NCI-H1930 (cell line): ENCODE data around the gene THBS1.

ENCODE experiments used
- DNase-seq, 2 experiments: peaks; one replicate each; lab custom pipeline; 2025; lab: John Stamatoyannopoulos, UW

The THBS1 gene

DNA sequence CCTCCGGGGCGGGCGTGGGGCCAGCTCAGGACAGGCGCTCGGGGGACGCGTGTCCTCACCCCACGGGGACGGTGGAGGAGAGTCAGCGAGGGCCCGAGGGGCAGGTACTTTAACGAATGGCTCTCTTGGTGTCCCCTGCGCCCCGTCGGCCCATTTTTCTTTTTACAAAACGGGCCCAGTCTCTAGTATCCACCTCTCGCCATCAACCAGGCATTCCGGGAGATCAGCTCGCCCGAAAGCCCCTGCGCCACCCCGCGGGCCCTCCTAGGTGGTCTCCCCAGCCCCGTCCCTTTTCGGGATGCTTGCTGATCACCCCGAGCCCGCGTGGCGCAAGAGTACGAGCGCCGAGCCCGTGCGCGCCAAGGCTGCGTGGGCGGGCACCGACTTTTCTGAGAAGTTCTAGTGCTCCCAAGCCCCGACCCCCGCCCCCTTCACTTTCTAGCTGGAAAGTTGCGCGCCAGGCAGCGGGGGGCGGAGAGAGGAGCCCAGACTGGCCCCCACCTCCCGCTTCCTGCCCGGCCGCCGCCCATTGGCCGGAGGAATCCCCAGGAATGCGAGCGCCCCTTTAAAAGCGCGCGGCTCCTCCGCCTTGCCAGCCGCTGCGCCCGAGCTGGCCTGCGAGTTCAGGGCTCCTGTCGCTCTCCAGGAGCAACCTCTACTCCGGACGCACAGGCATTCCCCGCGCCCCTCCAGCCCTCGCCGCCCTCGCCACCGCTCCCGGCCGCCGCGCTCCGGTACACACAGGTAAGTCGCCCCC lies at the start of gene THBS1:
Gene THBS1 (plus strand): TSS at position 595 of the 757 bp plus-strand sequence. CDS start 779 bp downstream, outside the sequence.
- DNase-seq: no peak

DNA sequence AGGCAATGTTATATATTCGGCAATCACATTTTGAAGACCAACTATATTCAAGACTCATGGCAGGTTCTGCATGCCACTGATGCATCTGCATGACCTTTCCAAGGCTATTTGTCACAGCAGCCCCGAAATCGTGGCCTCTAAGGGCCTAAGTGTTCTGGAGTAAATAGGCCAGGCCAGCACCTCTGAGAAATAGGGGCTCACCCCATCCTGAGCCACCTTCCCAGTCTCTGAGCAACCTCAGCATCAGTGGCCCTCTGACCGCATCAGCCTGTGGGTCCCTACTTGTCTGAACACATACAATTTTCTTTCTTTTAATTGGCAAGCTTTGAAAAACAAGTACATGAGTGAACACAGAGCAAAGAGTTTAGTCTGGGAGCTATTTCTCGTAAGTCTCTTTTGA lies 45.9 kb upstream of the THBS1 start:
- DNase-seq: no peak

DNA sequence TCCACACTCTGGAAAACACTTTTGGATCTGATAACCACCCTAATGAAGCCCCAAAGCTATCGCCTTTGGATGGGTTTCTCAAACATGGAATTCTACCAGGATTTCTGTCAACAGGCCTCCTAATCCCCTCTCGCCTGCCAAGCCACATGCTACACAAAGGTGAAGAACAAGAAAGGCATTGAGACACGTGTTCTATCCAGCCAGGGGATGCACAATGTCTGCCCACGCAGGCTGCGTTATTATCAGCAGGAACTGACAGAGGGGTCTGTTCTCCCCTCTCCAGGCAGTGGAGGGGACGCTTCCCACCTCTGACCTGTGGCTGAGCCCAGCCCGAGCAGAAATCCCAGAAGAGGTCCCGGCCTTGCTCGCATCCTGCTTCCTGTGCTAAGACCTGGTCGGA lies 45.4 kb upstream of the THBS1 start:
- no peak for DNase-seq

DNA sequence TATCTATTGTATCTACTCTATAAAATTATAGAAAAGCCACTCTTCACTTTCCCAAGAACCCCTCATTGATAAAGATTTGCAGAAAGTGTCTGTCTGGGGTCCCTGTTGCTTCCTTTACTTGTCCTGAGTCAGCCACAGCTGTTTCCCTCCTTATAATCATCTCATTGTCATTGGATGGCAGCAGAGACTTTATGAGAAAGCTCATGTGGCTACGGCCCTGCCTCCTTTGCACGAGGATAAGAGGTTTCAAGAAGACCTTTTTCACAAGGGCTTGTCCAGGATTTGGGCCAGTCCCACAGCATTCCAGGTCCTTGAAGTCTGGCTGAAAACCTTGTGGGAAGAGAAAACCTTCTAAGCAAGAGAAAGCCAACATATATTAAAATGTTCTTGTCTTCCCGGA lies 41.9 kb upstream of the THBS1 start:
- DNase-seq: no peak

DNA sequence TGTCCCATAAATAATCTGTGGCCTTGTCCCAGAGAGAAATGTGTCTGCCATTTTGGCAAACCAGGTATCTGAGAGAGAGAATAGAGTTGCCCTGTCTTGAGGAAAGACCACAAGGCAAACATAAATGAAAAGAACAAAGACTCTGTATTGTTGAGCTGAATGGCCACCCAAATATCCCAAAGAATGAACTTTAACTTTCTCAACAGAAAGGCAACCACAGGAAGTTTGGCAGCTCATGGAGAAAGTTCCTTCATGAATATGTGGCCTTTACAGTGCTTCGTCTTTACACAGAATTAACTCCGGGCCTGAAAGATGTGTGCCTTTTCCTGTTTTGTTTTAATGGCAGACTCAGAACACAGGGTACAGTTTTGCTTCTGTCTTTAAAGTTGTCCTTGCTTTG lies 41.4 kb upstream of the THBS1 start:
- DNase-seq: no peak

DNA sequence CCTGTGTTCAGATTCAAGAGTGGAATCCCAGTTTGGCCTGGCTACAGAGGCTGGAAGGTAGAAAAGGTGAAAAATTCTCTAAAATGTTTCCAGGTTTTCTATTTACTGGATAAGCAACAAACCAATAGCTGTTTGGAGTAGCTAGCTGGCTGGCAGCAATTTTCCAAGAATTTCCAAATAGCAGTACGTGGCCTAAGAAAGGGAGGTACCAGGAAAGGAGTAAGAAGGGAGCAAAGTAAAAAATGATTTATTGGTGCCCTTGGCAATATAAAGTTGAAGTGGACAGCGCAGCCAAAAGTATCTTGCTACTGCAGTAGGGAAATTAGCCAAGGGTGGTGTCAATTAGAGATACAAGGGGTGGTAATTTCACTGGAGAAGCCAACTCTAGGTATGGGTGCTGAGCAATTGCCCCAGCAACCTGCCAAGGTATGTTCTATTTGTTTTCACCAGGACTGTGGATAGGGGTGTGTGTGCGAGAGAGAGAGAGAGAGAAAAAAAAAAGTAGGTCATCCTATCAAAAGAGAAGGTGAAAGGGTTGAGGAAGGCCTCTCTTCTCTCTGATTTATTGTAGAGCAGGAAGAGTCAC lies 40.8 kb upstream of the THBS1 start:
- no peak for DNase-seq

DNA sequence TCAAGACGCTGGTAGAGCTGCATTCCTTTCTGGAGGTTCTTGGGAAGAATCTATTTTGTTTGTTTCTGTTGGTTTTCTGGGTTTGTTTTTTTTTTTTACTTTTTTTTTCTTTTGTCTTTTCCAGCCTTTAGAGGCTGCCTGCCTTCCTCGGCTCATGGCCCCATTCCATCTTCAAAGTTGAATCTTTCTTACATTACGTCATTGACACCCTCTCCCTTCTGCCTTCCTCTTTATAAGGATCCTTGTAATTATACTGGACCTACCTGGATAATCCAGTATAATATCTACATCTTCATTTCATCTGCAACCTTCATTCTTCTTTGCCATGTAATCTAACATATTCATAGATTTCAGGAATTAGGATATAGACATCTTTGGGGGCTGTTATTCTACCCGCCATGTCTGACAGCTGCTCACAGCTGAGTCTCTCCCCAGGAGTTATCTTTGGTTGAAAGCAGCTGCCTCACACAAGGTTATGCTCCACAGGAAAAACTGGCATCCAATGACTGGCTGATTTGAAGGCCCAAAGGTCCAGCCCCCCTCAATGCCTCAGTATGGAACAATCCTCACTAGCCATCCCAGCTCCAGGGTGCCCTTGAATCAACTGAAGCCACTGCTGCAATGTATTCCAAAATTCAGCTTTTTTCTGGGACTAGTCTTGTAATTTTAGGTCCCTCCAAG lies 38.4 kb upstream of the THBS1 start:
- no peak for DNase-seq

DNA sequence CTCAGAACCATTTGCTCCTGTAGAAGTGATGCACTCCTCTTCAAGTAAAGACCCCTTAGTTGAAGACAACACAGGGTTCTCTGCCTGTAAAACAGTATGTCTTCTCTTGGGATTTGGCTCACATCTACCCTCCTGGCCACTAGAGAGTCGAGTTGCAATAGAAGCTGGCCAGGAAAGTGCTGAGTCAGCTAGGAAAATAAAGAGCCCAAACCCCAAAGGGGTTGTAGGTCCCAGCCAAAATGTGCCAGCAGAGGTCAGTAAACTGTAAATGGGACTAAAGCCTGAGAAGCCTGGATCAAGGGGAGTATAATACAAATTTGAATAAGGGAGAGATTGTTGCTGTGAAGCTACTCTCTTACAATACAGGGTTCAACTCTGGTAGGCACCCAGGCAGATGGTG lies 37.2 kb upstream of the THBS1 start:
- DNase-seq: no peak

DNA sequence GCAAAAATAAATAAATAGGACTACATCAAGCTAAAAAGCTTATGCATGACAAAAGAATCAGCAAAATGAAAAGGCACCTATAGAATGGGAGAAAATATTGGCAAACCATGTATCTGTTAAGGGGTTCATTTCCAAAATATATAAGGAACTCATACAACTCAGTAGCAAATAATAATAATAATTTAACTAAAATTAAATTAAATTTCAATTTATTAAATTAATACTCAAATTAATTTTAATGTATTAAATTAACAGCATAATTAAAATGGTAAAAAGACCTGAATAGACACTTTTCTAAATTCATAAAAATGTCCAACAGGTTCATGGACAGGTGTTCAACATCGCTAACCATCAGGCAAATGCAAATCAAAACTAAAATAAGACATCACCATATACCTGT lies 34.0 kb upstream of the THBS1 start:
- no peak for DNase-seq

DNA sequence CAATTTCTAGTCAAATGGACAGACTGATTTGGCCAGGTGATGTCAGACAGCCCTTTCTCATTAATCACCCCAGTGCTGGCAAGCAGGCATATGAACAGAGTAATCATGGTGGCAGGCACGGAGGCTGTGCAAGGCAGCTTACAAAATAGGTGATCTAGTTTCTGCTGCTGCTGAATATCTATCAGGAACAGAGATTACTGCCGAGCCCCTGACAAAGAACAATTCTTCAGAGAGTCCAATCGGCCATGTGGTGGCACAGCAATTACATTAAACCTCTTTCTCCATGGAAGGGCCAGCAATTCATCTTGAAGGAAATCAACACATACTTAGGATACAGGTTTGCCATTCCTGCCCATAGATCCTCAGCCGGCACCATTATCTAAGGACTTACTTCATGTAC lies 32.3 kb upstream of the THBS1 start:
- no peak for DNase-seq

DNA sequence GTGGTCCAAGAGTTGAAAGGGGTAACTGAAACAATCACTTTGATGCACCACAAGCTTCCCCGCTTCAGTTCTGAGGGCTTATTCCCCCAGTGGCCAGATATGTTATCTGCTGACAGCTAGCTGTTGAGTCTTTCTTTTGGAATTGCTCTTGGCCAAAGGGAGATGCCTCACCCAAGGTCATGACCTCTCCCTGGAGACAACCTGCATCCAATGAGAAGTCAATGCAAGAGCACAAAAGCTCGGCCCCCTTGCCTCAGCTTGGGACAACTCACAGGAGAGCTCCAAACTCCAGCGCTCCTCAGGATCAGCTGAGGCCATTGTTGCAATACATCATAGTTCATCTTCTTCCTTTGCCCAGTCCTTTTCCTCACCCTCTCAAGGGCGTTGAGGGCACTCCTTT lies 31.0 kb upstream of the THBS1 start:
- DNase-seq: no peak

DNA sequence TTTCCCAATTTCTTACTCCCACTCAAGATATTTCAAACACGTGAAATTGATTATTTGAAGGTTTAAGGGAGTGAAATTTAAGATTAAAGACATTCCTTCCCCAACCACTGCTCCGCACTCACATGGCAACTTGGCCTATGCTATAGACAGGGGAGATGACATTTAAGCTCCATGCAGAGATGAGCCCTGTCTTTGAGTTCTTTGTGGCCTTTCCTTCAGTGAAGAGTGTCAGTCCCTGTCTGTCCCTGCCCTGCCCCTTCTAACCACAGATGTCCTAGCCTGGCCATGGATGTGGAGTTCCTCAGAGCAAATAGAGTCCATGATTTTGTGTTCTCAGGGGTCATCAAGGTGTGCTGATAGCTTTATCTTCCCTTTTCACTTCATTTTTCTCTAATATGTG lies 29.4 kb upstream of the THBS1 start:
- DNase-seq: no peak

DNA sequence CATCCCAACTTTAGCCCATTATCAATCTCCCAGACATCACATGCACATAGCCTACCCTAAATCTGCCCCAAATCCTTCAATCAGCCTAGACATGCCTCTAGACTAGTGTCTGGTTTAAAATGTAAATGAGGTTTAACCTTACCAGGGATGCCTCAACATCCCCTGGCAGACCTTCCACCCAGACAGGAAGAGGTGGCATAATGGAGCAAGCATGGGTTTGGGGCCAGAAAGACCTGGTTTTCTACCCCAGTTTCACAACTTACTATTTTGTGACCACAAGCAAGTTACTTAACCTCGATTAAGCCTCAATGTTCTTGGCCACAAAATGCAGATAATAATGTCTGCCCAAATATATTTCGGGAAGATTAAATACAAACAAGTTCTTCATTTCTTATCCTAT lies 28.3 kb upstream of the THBS1 start:
- no peak for DNase-seq

DNA sequence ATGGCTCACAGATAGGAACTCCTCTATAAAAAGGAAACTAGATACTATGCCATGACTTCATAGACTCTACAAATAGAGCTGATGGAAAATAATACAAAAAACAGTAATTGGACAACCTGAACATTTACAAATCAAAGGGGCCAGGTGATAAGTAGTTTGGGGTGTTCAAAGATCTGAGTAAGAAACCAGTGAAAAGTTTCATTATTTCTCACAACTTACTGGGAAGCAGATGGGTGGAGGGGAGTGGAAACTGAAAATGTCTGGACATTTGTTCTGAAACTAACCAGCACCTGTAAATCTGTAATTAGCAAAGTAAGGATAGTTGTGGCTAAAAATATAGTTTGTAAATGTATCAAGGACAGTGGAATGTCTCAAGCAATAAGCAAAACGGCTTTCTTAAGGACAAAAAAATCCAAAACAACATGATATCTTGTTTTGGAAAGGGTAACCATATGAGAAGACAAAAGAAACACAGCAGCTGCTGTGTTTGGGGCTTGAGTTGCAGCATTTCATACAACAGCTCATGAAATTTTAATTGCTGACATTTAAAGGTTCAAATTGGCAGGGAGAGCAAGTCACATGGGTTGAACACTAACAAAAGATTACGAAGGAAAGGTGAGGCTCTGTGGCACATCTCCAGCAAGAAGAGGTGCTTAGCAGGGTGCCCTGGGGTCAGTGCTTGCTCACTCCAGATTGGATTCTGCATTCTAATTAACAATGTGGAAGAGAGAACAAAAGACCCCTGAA lies 26.8 kb upstream of the THBS1 start:
- no peak for DNase-seq

DNA sequence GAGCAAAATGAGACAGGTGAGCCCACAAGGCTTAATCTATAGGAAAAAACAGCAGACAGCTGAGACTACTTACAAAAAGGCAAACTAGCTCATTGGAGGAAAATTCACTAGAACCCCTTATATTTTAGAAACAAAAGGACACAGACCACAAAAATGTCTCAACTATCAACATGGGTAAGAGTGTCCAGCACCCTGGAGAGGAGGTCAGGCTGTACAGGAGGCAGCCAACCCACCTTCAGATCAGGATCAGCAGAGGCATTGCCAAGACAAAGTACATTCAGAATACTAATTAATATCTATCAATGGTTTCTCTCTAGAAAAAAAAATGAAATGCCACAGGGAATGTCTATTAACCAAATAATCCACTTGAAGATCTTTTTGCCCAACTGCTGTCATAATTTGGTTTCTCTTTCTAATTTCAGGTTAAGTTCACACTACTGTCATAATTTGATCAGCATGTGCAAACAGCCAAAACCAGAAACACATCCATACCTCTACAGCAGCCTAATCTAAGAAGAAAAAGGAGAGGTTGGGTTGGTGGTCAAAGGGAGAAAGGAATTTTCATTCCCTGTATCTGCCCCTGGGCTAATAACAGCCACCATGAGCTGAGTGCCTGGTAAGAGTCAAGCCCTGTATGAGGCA lies 26.0 kb upstream of the THBS1 start:
- DNase-seq: no peak

DNA sequence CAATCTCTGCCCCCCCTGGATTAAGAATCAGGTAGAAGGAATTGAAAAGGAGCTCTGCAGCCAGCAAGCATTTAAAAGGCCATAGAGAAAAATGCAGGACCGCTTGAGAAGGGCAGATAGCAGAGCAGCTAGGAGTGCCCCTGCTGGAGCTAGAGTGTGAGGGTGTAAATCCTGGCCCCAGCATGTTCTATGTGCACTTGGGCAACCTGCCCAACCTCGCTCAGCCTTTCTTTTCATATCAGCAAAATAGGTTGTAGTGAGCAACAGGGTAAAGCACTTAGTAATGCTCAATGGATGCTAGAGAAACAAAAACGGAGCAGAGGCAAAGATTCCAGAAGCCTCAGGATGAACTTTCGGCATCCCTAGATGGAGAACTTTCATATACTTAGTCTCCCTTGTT lies 25.0 kb upstream of the THBS1 start:
- DNase-seq: no peak

DNA sequence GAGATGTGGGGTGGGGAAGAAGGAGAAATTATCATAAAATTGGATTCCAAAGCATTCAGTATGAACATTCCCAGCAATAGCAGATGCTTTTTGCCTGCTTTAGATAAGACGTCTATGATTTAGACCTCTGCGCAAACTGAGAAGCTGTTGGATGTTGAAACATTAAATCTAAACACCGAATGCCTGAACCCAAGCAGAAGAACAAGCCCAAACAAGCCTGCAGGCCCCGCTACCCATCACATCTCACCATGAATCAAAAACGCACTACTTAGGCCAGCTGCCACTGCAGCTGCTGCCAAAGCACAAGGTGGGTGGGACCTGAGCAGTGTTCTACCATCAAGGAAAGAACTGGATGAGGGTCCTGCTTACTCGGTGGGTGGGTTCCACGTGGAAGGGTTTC lies 24.4 kb upstream of the THBS1 start:
- DNase-seq: no peak

DNA sequence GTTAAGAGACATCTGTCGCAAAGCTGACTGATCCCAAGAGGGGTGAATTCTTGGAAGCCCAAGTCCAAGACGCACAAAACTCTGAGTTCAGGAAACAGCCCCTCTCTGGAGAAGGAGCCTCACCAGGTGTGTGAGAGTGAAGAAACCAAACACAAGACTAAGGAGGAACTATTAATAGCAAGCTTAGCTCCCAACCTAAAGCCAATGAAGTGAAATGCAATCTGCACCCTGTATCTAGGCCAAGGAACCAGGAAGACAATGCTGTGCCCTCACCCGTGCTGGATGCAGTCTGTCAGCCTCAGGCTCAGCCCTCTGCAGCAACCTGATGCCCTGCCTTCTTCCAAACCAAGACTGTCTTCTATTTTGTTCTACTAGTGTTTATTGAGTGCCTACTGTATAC lies 22.5 kb upstream of the THBS1 start:
- DNase-seq: no peak

DNA sequence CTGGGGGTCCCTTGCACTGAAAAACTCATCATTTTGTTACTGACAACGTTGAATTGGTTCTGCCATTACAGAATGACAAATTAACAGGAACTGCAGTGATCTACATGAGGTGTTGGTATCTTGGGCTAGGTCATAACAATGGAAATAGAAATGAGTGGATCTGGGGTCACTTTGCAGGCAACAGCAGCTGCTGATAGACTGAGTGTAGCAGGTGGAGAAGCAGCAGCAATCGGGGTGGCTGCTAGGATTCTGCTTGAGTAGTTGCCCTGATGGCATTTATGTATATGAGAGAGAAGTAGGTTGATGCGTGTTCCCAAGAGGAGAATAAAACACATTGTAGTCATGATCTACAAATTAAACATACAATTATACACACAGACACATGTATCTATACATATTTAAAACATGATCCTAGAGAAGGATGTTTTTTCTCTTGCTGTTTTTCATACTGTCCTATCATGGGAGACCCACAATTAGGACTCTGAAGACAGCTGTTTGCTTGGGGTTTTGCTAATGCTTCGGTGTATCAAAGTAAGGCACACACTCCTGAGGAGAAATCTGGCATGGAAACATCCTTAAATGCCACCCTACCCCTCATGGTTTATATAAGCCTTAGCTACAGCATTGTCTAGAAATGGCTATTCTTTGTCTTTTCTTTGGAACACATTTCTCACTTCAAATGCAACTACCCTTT lies 15.8 kb upstream of the THBS1 start:
- no peak for DNase-seq

DNA sequence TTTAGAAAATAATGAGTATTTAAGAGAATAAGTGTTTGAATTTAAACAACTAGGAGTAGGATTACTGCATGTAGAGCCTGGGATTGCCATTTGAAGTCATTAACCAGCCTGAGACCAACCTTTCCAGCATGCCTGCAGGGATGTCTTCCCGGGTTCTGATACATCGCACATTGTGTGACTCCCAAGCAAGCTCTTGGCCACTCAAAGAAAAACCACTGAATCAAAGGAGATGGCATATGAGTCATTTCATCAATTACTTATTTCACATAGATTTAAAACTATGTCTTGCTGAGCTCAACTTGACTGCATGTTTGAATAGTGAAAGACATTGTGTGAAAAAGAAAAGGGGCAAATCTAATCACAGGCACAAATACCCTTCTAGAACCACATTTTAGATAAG lies 15.0 kb upstream of the THBS1 start:
- no peak for DNase-seq

DNA sequence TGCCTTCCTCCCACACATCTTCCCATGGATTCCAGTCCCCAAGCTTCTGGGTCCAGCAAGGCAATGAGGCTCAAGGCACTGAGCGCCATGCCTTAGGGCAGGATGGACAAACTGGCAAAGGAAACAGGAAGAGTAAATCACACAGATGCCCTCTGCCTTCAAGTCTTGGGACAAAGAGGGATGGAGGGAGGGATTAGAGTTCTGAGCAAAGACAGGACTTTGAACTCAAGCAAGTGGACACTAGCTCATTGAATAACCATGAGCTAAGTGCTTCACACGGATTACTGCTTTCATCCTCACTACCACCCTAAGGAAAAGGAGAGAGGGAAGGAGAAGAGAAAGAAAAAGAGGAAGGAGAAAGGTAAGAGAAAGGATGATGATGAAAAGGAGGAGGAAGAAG lies 7.6 kb upstream of the THBS1 start:
- no peak for DNase-seq

DNA sequence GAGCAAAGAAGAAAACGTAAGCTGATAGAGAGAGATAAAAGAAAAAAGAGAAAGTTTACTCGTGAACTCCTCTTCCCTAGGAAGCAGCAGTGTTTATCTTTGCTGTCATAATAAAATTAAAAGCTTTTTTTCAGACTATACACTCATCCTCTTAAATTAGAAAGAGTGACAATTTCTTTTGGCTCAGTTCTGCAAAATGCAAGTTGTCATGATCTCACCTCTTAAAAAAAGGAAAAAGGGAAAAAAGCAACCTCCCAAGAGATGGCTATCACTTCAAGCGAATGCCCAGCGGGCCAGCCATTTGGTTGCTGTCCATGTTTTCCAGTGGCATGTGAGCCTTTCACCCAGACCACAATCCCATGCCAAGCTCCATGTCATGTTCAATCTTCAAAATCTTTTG lies 7.0 kb upstream of the THBS1 start:
- no peak for DNase-seq
